ENCODE results near the gene SLC26A4.

Gene SLC26A4

GRCh38 chr7:107697321-107698049 lies 36.9 kb downstream of the SLC26A4 start:
- peak; percentile 92 for DNase-seq

GRCh38 chr7:107700570-107700969 lies 39.9 kb downstream of the SLC26A4 start:
- DNase-seq, result no peak

GRCh38 chr7:107701191-107701590 lies 40.6 kb downstream of the SLC26A4 start:
- DNase-seq, result no peak

- no peak for DNase-seq
Measured at GRCh38 chr7:107703219-107703618, 42.6 kb downstream of the SLC26A4 start.

GRCh38 chr7:107703872-107704271 lies 43.2 kb downstream of the SLC26A4 start:
- no peak for DNase-seq

- no peak for DNase-seq
Measured at GRCh38 chr7:107708956-107709355, 48.3 kb downstream of the SLC26A4 start.

- DNase-seq, result no peak
Measured at GRCh38 chr7:107711301-107711700, 50.7 kb downstream of the SLC26A4 start.

- DNase-seq, result no peak
Measured at GRCh38 chr7:107712025-107712424, 51.4 kb downstream of the SLC26A4 start.

GRCh38 chr7:107712896-107713295 lies 52.3 kb downstream of the SLC26A4 start:
- DNase-seq, result no peak

GRCh38 chr7:107715531-107715930 lies 54.9 kb downstream of the SLC26A4 start:
- no peak for DNase-seq

- DNase-seq, result no peak
Measured at GRCh38 chr7:107718456-107719193, 58.0 kb downstream of the SLC26A4 start.

GRCh38 chr7:107721286-107721685 lies 60.7 kb downstream of the SLC26A4 start:
- no peak for DNase-seq

- no peak for DNase-seq
Measured at GRCh38 chr7:107723255-107723654, 62.6 kb downstream of the SLC26A4 start.

GRCh38 chr7:107725138-107725740 lies 64.6 kb downstream of the SLC26A4 start:
- DNase-seq, result peak; percentile 73

GRCh38 chr7:107726356-107727130 lies 65.9 kb downstream of the SLC26A4 start:
- peak; percentile 53 for DNase-seq

- DNase-seq, result peak; percentile 57
Measured at GRCh38 chr7:107728276-107728675, 67.6 kb downstream of the SLC26A4 start.

- DNase-seq, result peak; percentile 90
Measured at GRCh38 chr7:107742678-107743566, 82.3 kb downstream of the SLC26A4 start.

- DNase-seq, result peak; percentile 98
Measured at GRCh38 chr7:107743567-107744344, 83.1 kb downstream of the SLC26A4 start, which contains the start of gene CBLL1. Gene CBLL1 (plus strand): TSS chr7:107744142. CDS start chr7:107744164, 22 bp downstream.

- no peak for DNase-seq
Measured at GRCh38 chr7:107744345-107744750, 83.7 kb downstream of the SLC26A4 start.

- DNase-seq, result no peak
Measured at GRCh38 chr7:107746006-107746405, 85.4 kb downstream of the SLC26A4 start.

GRCh38 chr7:107751113-107751512 lies 90.5 kb downstream of the SLC26A4 start:
- no peak for DNase-seq

Data from NCI-H82 (cell line).